HepG2 (cell line): ENCODE measurements around the gene AGR2. TPM values are rescaled to one million over a fixed set of nuclear protein-coding genes. Genes with fewer than 3 reads are reported as not detected.

Experiments
- ETV6 ChIP-seq: sonication (generic); formaldehyde crosslinking; conservative IDR thresholded peaks from 2 replicates; pipeline ENCODE4 v1.4.0; 2020; ENCODE audit warnings: missing genetic modification reagents
- HNF1A ChIP-seq, 2 experiments: sonication (generic) in 1 of 2; formaldehyde crosslinking in 1 of 2; IDR thresholded peaks; 2 replicates each; pipeline versions ENCODE4 v1.4.0 to v1.6.1; 2016 to 2020; ENCODE audit warnings: borderline replicate concordance in 1 of 2, low read depth in 1 of 2, mild to moderate bottlenecking in 1 of 2, missing genetic modification reagents in 1 of 2
- JUN ChIP-seq: sonication (generic); formaldehyde crosslinking; IDR thresholded peaks from 2 replicates; pipeline ENCODE4 v1.4.0; 2020; ENCODE audit warnings: mild to moderate bottlenecking, missing genetic modification reagents
- NCOA1 ChIP-seq: sonication (generic); formaldehyde crosslinking; IDR thresholded peaks from 2 replicates; pipeline ENCODE4 v1.9.0; 2021; ENCODE audit warnings: missing genetic modification reagents
- NFKBIZ ChIP-seq: IDR thresholded peaks from 2 replicates; pipeline ENCODE4 v1.6.1; 2018; ENCODE audit warnings: missing genetic modification reagents, missing compliant biosample characterization
- RERE ChIP-seq: IDR thresholded peaks from 2 replicates; pipeline ENCODE4 v1.6.1; 2016; ENCODE audit warnings: low read depth, missing genetic modification reagents, missing compliant biosample characterization
- THYN1 ChIP-seq: sonication (generic); formaldehyde crosslinking; IDR thresholded peaks from 2 replicates; pipeline ENCODE4 v1.8.1; 2023; ENCODE audit warnings: low read depth, mild to moderate bottlenecking, moderate library complexity, missing genetic modification reagents, borderline replicate concordance
- ZNF124 ChIP-seq: sonication (generic); formaldehyde crosslinking; IDR thresholded peaks from 2 replicates; pipeline ENCODE4 v1.4.0; 2020; ENCODE audit warnings: missing genetic modification reagents
- ZNF589 ChIP-seq: sonication (generic); formaldehyde crosslinking; conservative IDR thresholded peaks from 2 replicates; pipeline ENCODE4 v1.8.0; 2022; ENCODE audit warnings: mild to moderate bottlenecking, moderate library complexity, missing genetic modification reagents
- ZSCAN31 ChIP-seq: sonication (generic); formaldehyde crosslinking; IDR thresholded peaks from 2 replicates; pipeline ENCODE4 v1.5.0; 2020; ENCODE audit warnings: low read depth, mild to moderate bottlenecking, missing genetic modification reagents
- polyA plus RNA-seq, 8 experiments: library from polyadenylated mRNA; depleted of rRNA in 3 of 8; stranded (reverse) in 7 of 8; unstranded in 1 of 8; fragments of >200 nt; fragmentation: Illumina TruSeq in 4 of 8; extraction: Trizol in 4 of 8; gene quantifications; 2 replicates each; pipeline versions ENCODE4 v1.2.1 to v1.2.3, GENCODE V29; 2011 to 2016; ENCODE audit warnings: low read depth in 4 of 8, missing spikeins in 1 of 8, mixed read lengths in 1 of 8; ENCODE audit not compliant: insufficient read depth in 1 of 8
- total RNA-seq, 5 experiments: library from RNA; depleted of rRNA; stranded (reverse); fragments of >200 nt; fragmentation: Illumina TruSeq; extraction: Trizol; gene quantifications; 2 replicates each; pipeline ENCODE4 v1.2.3, GENCODE V29; 2016; ENCODE audit warnings: low read depth in 1 of 5

The AGR2 gene
- total and polyA plus RNA-seq, 2 of the 13 experiments (the other 11 are each of a cell fraction or from before 2014, with no cell fraction given), result 1.7 to 2.9 TPM

- no peak for TF ChIP-seq THYN1 (CRISPR knock-in tag)
- TF ChIP-seq ETV6 (CRISPR knock-in tag), result no peak
- no peak for TF ChIP-seq NFKBIZ (CRISPR knock-in tag)
- no peak for TF ChIP-seq ZNF124 (CRISPR knock-in tag)
- no peak for TF ChIP-seq HNF1A (IDR thresholded peaks at IDR 0.05; ENCODE audit: low read depth)
- TF ChIP-seq HNF1A (CRISPR knock-in tag; IDR thresholded peaks at IDR 0.05; ENCODE audit: borderline replicate concordance), result no peak
- TF ChIP-seq ZSCAN31, result no peak
- TF ChIP-seq JUN, result no peak
- no peak for TF ChIP-seq RERE (CRISPR knock-in tag)
- TF ChIP-seq NCOA1 (CRISPR knock-in tag), result no peak
- no peak for TF ChIP-seq ZNF589 (CRISPR knock-in tag)
Measured at GRCh38 chr7:16776053-16776452, 28.7 kb downstream of the AGR2 start (continued).
